Nucleus accumbens (tissue), 56 donors: ENCODE results near the gene GSX2.
"Not testable (repeated sequence)": the region's sequence is repeated elsewhere in the genome, so short reads cannot be mapped to it uniquely, and the experiment has no call there.

Experiments used
- DNase-seq, 56 donors: peaks; one replicate each; lab custom pipeline; 2025; lab: John Stamatoyannopoulos, UW

GSX2 gene

DNA sequence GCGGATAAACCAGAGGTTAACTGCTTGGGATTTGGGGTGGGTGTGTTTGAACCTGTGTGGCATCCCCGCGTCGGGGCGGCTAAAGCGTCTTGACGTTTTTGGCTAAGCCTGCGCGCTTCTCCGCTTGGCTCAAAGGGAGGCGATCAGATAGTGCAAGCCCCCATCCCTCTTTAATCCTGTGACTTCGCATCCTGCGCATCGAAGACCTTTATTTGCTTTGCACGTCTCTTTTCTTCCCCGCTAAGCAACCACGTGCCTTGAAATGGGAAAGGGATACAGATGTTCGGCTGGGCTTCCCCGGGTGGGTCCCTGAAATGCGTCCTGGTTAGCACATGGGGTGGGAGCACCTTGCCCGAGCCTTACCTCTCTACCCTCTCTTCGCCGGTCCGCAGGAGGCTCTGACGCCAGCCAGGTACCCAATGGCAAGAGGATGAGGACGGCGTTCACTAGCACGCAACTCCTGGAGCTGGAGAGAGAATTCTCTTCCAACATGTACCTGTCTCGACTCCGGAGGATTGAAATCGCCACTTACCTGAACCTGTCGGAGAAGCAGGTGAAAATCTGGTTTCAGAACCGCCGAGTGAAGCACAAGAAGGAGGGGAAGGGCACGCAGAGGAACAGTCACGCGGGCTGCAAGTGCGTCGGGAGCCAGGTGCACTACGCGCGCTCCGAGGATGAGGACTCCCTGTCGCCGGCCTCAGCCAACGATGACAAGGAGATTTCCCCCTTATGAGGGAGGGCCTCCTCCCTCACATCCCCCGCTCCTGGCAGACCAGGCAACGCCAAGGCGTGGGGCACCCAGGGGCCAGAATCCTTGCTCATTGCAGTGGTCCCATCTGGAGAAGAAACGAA, 1.5 kb downstream of the GSX2 start:
- DNase-seq: no peak

- no peak for DNase-seq
These were observed 2.7 kb downstream of the GSX2 start for GRCh38 chr4:54102531-54103106.

DNA sequence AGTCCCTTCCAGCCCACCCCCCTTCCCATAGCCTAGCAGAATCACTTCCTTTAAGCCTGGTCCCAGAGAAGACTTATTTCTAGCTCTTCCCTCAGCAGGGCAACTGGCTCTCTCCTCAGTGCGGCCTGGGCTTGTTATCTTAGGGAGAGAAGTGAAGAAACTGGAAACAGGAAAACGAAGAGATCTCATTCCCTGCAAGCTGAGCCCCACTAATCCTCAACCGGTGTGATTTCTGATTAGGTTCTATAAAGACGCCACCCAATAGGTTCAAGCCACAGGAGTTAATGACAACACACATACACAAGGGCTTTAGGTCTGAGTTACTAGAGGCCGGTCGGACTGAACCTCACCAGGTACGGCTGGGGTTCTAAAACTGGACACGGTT, 3.2 kb downstream of the GSX2 start:
- DNase-seq: no peak

GRCh38 chr4:54104907-54105306, 4.9 kb downstream of the GSX2 start:
- DNase-seq: no peak

GRCh38 chr4:54107951-54108748, 8.2 kb downstream of the GSX2 start:
- no peak for DNase-seq

DNA sequence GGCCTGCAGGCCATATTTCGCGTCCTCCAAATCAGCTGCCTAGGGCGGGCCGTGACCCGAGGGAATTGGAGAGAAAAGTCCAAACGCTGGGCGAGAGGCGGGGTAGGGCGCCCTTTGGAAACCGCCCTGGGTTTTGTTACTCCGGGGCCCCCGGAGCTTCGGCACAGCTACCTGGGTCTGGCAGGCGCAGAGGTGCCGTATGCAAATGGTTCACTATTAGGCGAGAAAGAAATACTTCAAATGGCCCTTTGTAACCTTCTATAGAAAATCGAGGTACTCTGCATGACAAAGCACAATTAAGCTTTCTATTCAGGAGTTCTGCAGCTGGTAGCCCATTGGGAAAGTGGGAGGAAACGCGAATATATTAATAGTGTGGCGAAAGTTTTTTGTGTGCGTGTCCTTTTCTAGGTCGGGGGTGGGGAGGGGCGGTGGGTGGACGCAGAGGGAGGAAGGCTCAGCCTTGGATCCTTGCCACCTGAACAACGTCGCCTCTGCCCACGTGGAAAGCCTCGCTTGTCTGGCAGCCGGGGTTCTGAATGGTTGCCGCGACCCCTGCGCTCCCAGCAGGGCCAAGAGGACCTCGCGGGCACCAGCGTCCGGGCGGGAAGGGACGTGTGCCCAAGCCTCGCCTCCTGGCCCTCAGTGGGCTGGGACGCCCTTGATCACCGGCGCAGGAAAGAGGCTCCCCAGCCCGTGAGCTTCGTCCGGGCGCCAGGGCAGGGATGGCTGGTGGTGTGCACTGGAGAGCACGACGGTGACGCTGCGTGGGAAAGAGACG, 9.5 kb downstream of the GSX2 start:
- DNase-seq: no peak

DNA sequence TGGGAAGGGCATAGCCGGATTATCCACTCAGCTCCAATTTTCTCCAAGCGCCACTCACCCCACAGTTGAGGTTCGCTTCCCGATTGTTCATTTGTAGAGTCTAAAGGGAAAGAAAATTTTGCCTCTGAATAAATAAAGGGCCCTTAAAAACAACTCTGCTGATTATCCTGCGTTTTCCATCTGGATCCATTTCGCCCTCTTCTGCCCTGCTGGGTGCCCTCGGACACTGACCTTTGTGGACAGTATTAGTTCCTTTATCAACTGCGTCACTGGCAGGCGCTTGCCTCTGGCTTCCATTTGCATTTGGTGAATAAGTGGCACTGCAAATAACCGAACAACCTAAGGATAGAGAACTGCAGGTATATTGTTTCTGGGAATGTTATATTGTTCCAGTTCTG, 10.1 kb downstream of the GSX2 start:
- no peak for DNase-seq

DNA sequence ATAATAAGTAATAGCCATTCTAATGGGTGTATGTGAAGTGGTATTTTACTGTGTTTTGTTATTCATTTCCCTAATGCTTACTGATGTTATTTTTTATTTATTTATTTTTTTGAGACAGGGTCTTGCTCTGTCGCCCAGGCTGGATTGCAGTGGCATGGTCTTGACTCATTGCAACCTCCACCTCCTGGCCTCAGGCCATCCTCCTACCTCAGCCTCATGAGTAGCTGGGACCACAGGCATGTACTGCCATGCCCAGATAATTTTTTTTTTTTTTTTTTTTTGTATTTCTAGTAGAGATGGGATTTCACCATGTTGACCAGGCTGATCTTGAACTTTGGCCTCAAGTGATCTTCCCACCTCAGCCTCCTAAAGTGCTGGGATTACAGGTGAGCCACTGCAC, 13.2 kb downstream of the GSX2 start:
- DNase-seq: not testable (repeated sequence)

DNA sequence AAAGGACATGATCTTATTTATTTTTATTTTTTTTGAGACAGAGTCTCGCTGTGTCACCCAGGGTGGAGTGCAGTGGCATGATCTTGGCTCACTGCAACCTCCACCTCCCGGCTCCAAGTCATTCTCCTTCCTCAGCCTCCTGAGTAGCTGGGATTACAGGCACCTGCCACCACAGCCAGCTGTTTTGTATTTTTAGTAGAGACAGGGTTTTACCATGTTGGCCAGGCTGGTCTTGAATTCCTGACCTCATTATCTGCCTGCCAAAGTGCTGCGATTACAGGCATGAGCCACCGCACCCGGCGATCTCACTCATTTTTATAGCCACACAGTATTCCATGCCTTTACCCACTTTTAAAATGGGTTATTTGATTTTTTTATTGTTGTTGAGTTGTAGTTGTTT, 16.3 kb downstream of the GSX2 start:
- not testable (repeated sequence) for DNase-seq

- no peak for DNase-seq
These were observed 19.1 kb downstream of the GSX2 start for GRCh38 chr4:54118850-54119589.

DNA sequence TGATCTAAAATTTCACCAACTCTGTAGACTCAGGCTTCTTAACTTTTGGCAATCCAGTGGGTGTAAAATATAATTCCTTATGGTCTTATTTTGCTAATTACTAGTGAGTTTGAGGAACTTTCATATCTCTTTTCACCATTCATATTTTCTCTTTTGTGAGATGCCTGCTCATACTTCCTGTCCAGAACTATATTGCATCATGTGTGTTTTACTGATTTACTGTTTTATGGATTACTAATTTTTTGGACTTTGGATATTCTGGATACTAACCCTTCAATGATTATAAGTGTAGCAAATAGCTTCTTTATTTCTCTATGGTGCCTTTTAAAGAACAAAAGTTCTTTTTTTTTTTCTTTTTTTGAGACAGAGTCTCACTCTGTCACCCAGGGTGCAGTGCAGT, 20.6 kb downstream of the GSX2 start:
- DNase-seq: no peak

DNA sequence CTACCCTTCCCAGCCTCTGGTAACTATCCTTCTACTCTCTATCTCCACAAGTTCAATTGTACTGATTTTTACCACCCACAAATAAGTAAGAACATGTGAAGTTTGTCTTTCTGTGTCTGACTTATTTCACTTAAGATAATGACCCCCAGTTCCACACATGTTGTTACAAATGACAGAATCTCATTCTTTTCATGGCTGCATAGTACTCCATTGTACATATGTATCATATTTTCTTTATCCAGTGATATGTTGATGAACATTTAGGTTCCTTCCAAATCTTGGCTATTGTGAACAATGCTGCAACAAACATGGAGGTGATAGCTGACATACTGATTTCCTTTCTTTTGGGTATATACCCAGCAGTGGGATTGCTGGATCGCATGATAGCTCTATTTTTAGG, 27.7 kb downstream of the GSX2 start:
- no peak for DNase-seq

DNA sequence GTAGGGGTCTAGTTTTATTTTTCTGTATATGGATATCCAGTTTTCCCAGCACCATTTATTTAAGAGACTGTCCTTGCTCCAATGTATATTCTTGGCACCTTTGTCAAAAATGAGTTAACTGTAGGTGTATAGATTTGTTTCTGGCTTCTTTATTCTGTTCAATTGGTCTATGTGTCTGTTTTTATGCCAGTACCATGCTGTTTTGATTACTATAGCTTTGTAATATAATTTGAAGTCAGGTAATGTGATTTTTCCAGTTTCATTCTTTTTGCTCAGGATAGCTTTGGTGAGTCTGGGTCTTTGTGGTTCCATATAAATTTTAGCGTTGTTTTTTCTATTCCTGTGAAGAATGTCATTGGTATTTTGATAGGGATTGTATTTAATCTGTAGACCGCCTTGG, 28.7 kb downstream of the GSX2 start:
- not testable (repeated sequence) for DNase-seq

- DNase-seq: no peak
These were observed 39.4 kb downstream of the GSX2 start for GRCh38 chr4:54139332-54139731.

- no peak for DNase-seq
These were observed 40.3 kb downstream of the GSX2 start for GRCh38 chr4:54140287-54140686.

DNA sequence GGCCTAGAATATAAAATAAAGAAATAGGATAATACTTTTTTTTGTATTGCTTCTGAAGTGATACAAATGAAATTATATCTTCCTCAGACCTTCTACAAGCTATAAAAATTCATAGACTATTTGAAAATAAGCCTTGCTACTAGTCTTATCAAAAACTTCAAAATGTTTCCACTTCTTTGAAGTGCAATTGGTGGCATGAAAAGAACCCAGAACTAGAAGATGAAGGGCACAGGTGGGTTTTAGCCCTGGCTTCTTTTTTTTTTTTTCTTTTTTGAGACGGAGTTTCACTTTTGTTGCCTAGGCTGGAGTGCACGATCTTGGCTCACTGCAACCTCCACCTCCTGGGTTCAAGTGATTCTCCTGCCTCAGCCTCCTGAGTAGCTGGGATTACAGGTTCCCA, 44.2 kb downstream of the GSX2 start:
- DNase-seq: no peak

DNA sequence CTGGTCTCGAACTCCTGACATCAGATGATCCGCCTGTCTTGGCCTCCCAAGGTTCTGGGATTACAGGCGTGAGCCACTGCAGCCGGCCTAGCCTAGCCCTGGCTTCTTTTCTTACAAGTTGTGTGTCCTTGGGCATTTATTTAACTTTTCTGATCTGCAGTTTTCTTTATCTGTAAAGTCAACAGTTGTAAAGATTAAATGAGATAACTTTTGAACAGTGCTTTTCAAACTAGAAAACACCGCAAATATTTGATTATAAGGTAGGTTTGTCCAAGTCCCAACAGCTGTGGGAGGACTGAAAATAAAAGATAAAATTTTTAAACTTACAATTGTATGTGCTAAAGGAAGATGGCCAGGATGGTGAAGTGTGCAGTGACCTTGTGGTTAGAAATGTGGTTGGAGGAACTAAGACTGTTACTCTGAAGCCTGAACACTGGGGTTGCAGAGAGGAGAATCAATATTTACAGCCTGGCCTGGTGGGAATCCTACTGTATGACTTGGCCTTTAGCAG, 44.8 kb downstream of the GSX2 start:
- no peak for DNase-seq

DNA sequence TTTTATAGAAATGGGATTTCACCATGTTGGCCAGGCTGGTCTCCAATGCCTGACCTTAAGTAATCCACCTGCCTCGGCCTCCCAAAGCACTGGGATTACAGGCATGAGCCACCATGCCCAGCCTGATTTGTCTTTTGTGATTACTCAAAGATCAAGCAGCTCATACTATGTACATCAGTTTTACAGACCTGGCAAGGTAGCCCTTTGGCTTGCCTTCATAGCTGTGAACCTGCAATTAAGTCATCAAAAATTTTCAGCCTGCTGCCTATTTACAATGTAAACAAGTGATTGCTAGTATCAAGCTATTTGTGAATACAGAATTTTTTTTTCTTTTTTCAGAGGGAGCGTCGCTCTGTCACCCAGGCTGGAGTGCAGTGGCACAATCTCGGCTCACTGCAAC, 46.2 kb downstream of the GSX2 start:
- DNase-seq: no peak

DNA sequence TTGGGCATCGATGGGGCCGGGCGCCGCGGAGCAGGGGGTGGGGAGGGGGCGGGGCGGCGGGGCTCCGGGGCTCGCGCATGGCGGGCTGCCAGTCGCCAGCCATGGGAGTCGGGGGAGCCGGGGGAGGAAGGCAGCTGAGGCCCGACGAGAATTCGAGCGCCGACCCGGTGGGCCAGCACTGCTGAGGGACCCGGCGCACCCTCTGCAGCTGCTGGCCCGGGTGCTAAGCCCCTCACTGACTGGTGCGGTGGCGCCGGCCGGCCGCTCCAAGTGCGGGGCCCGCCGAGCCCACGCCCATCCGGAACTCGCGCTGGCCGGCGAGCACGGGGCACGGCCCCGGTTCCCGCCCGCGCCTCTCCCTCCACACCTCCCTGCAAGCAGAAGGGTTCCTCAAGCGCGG, 49.4 kb downstream of the GSX2 start:
- DNase-seq: no peak
